Stimulated activated CD8-positive, alpha-beta memory T cell treated with anti-CD3 and anti-CD28 coated beads, Interleukin-15, amount 100 ng/mL, for 24 hours (primary cell): ENCODE measurements around the gene TUBG1.
"Not testable (repeated sequence)": the region's sequence is repeated elsewhere in the genome, so short reads cannot be mapped to it uniquely, and the experiment has no call there.

Experiments
- DNase-seq: peaks from one replicate; pipeline ENCODE4 v3.0.0-alpha.2; 2020; ENCODE audit warnings: low read depth

The TUBG1 gene

GRCh38 chr17:42579794-42580551 lies 29.5 kb upstream of the TUBG1 start:
- DNase-seq = no peak

GRCh38 chr17:42581744-42582270 lies 27.7 kb upstream of the TUBG1 start:
- no peak for DNase-seq

- DNase-seq = no peak
Measured at GRCh38 chr17:42584880-42585279, 24.6 kb upstream of the TUBG1 start.

- no peak for DNase-seq
Measured at GRCh38 chr17:42585353-42585752, 24.1 kb upstream of the TUBG1 start.

GRCh38 chr17:42586514-42587230 lies 22.8 kb upstream of the TUBG1 start:
- no peak for DNase-seq

DNA sequence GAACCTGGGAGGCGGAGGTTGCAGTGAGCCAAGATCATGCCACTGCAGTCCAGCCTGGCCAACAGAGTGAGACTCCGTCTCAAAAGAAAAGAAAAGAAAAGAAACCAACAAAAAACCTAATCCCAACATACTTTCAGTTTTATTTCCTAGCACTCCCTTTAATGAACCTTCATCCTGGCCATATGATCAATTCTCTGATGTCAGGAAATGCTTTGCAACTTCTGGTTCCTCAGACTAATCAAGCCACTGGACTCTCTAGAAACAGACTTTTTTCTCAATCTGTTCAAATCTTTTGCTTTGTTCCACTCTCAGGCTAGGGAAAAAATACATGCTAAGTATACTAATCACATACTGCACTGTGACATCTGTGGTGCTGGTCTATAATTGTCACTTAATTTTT lies 18.6 kb upstream of the TUBG1 start:
- no peak for DNase-seq

GRCh38 chr17:42591411-42591810 lies 18.1 kb upstream of the TUBG1 start:
- no peak for DNase-seq

DNA sequence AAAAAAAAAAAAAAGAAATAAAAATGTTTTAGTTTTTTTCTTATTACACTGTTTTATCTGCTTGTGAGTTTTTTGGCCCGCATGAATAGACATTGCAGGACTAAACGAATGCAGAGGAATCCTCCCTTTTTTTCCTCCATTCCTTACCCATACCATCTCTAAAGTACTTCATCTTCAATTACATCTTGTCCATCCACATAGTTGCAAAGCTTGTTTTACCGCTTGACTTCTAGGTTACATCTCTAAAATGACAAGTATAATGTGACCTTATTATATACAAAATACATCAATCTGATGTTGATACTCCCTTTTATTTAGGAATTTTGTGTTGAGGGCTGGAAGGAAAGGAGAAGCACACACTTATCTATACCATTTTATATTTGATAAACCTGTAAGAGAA lies 13.1 kb upstream of the TUBG1 start:
- DNase-seq = no peak

DNA sequence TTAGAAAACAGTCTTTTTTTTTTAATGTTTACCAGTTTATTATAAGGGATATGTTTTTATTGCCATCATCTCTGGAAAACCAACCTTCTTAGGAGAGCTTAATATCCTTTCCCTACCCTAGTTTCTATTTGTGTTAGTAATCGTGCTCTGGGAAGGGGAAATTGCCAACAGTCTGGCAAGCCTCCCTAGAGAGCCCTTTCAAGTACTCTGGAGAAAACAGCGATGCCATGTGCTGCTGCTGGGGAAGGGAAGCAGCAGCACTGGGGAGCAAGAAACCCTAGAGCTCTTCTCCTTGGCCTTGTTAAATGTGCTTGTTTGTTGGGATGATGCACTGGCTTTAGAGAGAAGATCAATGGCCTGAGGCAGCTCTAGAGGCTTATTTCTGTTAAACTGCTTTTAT lies 10.6 kb upstream of the TUBG1 start:
- no peak for DNase-seq

DNA sequence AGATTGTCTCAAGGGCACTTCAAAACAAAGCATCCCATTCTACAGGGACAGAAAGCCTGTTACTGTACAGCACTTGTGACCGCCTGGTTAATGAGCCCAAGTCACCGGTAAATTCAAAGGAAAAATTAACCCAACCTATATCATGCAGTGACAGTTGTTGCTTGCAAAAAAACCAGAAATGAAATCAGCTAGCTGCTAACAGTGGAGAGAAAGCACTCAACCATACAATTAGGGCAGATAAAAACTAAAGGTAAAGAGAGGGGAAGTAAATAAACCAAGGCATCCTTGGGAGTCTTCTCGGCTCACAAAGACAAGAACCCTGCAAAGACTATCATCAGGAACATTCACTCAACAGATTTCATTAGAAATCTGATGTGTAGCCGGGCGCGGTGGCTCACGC lies 6.2 kb upstream of the TUBG1 start:
- DNase-seq = no peak

GRCh38 chr17:42607769-42608168 lies 1.7 kb upstream of the TUBG1 start:
- DNase-seq = no peak

GRCh38 chr17:42608305-42609181 lies 940 bp upstream of the TUBG1 start:
- DNase-seq = no peak

DNA sequence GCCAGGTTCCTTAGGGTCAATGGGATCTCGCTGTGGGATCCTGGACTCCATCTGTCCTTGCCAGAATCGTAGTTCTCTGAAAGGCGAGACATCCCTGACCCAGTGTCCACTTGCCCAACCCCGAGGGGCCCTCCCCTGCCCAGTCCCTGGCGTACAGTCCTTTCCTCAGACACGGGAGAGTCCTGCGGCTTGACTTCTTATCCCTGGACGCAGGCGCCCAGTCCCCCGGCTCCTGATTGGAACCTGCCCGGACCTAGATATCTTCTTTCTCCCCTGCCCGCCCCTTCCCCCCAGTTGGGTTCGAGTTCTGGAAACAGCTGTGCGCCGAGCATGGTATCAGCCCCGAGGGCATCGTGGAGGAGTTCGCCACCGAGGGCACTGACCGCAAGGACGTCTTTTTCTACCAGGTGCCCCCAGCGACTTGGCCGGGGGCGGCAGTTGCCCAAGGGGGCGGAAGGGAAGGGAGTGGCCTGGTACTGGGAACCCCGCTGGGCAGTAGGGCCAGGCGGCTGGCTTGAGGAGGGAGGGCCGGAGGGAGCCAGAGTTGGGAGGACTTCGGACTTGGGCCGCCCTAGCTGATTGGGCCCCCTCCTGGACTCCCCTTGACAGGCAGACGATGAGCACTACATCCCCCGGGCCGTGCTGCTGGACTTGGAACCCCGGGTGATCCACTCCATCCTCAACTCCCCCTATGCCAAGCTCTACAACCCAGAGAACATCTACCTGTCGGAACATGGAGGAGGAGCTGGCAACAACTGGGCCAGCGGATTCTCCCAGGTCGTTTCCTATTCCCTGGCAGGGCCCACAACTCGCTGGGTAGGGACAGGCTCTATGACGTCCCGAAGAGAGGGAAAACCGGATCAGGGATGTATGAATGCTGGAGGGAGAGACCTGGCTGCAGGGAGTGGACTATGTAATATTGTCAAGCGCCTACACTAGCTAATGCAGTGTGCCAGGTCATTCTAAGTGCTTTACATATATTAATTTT lies 625 bp downstream of the TUBG1 start:
- not testable (repeated sequence) for DNase-seq

DNA sequence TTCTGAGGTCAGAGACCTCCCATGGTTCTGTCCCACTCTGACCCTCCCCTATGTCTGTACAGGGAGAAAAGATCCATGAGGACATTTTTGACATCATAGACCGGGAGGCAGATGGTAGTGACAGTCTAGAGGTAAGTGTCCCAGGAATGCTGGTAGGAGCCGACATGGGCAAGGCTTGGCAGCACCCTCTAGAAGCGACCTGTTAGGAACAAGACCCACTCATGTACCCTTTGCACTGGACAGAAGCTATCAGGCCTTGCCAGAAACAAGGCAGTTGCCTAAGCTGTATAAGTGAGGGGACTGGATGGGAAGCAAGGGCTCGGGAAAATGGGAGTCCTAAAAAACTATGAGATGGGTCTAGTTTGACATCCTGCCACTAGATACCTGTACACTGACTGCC lies 2.5 kb downstream of the TUBG1 start:
- DNase-seq = no peak

DNA sequence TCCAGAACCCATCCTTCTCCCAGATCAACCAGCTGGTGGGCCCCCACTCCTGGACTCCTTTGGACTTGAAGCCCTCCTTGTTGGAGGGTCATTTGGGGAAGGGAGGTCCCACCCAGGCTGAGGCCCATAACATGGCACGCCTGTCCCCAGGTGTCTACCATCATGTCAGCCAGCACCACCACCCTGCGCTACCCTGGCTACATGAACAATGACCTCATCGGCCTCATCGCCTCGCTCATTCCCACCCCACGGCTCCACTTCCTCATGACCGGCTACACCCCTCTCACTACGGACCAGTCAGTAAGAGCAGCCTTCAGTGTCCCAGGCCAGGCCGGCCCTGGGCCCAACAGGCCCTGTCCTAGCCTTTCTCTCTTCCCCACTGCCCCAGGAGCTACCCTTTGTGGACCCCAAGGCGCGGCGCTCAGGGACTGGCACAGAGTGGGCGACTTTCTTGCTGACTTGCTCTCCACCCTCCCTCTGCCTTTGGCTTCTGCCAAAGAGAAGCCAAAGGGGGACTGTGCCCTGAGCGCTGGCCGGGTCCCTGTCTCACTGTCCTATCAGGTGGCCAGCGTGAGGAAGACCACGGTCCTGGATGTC lies 4.3 kb downstream of the TUBG1 start:
- DNase-seq = no peak

DNA sequence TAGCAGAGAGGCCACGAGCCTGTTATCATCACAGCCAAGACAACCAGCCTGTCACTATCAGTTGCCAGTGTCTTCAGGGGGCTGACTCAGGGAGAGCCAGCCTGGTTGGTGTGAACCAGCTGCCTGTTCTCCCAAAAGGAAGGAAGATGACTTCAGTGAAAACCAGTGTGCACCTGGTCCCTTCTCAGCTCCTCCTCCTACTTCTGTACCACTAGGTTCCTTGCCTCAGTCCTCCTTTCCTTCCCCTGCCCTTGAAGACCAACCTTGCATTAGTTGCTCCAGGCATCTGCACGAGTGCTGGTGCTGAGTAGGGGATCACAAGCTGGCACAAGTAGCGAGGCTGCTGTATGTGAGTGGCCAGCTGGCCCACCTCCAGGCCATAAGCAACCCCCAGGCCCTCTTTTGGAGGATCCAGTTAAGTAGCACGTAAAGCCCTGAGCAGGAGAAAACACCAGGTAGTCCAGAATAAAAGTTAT lies 8.5 kb downstream of the TUBG1 start:
- no peak for DNase-seq

DNA sequence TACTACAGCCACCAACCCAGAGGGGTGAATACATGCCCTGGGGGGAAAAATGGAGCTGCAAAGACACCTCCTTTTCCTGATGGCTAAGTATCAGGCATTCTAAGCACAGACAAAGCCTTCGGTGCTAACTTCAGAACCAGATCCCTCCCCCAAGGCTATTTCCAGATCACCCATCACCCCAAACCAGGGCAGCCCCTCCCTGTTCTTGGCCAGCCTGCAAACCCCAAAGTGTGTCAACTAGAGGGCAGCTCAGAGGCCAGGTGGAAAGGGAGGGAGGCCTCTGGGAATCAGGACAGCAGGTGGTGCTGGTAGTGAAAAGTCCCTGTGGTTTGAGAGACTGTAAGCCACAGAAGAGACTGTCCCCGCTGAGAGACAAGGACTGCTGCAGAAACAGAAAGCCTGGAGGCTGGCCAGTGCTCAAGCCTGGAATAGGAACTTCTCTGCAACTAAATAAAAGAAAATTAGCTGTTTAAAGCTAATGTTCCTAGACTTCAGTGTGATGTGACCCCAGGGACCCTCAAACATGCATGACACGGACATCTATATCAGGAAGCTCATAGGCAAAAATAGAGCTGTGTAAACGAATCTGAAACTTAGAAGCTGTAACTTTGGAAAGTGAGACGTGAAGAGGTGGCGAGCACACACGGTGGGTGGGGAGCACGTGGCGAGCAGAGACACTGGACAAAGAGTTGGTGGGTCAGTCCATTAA lies 9.1 kb downstream of the TUBG1 start:
- no peak for DNase-seq

GRCh38 chr17:42621987-42622386 lies 12.5 kb downstream of the TUBG1 start:
- not testable (repeated sequence) for DNase-seq

- no peak for DNase-seq
Measured at GRCh38 chr17:42623271-42623670, 13.8 kb downstream of the TUBG1 start.
